MG63 (cell line): ENCODE measurements around the gene BICRAL. TPM values are rescaled to one million over a fixed set of nuclear protein-coding genes. Genes with fewer than 3 reads are reported as not detected.
"Not testable (repeated sequence)": the region's sequence is repeated elsewhere in the genome, so short reads cannot be mapped to it uniquely, and the experiment has no call there.

Experiments used
- DNase-seq: peaks from one replicate; pipeline ENCODE4 v3.0.0-alpha.2; 2020
- H3K27me3 ChIP-seq: fragments of 250-450 bp; sonication (Bioruptor Pico); 2 replicates; pipeline ENCODE4 v1.5.1; 2020; ENCODE audit warnings: mild to moderate bottlenecking, moderate library complexity
- H3K36me3 ChIP-seq: fragments of 250-450 bp; sonication (Bioruptor Pico); 2 replicates; pipeline ENCODE4 v1.5.1; 2020; ENCODE audit warnings: mild to moderate bottlenecking, moderate library complexity
- H3K4me3 ChIP-seq: fragments of 250-450 bp; sonication (Bioruptor Pico); 2 replicates; pipeline ENCODE4 v1.5.1; 2020; ENCODE audit warnings: mild to moderate bottlenecking, moderate library complexity
- H3K9me3 ChIP-seq: fragments of 250-450 bp; sonication (Bioruptor Pico); 2 replicates; pipeline ENCODE4 v1.5.1; 2020; ENCODE audit warnings: mild to moderate bottlenecking, moderate library complexity
- total RNA-seq: library from RNA; depleted of rRNA; stranded (reverse); fragments of >200 nt; shearing (Covaris generic); gene quantifications from 2 replicates; pipeline ENCODE4 v1.2.3, GENCODE V29; 2014; ENCODE audit warnings: low replicate concordance

The BICRAL gene
- total RNA-seq, 1 experiment from 2014 or later, result 0.40 TPM

- Histone ChIP-seq H3K36me3 (no peaks in the 10 kb centered on the region; the same call in none of the 2 replicates), H3K27me3 (no peaks in the 10 kb centered on the region), H3K4me3 (peak overlapping the region; percentile 74), H3K9me3 (no peaks in the 10 kb centered on the region)
- peak; percentile 86 for DNase-seq
Observed at GRCh38 chr6:42782689-42783176, 881 bp downstream of the BICRAL start.

GRCh38 chr6:42783177-42783875, 1.5 kb downstream of the BICRAL start:
- Histone ChIP-seq H3K4me3 (peak overlapping the region; percentile 74), H3K36me3 (no peaks in the 10 kb centered on the region; the same call in none of the 2 replicates), H3K27me3 (no peaks in the 10 kb centered on the region), H3K9me3 (no peaks in the 10 kb centered on the region)
- DNase-seq, result peak; percentile 53

DNA sequence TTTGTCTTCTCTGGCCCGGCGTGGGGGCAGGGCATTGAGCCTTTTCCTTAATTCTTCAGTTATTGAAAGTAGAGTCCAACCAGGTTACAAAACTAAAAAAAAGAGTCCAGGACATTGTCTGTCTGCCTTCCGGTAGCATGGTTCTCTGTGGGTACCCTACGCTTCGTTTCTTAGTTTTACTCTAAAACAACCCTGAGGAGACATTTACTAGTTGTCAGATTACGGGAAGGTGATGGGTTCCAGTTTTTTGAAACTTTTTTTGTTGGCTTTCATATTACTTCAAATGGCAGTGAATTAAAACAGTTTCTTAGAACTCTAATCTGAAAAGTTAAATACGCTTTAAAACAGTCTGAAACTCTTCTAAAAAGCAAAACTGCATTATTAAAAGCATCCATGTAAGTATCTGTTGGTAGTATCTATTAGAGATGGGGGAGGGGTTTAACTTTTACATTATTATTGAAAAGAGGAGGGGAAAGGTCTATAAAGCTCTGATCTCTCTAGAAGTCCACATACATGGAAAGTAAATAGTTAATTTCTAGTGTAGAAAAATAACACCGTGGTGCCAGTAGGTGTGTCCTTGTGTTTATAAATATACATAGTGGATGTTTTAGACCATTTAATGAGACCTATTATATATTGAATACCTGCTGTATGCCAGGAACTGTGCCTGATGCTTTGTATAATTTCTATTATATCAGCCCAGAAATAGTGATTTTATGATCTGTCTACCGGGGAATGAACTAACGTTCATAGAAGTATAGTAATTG, 2.2 kb downstream of the BICRAL start:
- DNase-seq, result no peak
- no peaks in the 10 kb centered on the region; the same call in none of the 2 replicates for H3K36me3 ChIP-seq
- no peaks in the 10 kb centered on the region for H3K9me3 ChIP-seq
- H3K4me3 ChIP-seq, result peak overlapping the region; percentile 74
- no peaks in the 10 kb centered on the region for H3K27me3 ChIP-seq

GRCh38 chr6:42784717-42785498, 3.1 kb downstream of the BICRAL start:
- Histone ChIP-seq H3K9me3 (no peaks in the 10 kb centered on the region), H3K36me3 (no peaks in the 10 kb centered on the region; the same call in none of the 2 replicates), H3K4me3 (peak overlapping the region; percentile 74), H3K27me3 (no peaks in the 10 kb centered on the region)
- no peak for DNase-seq

- H3K4me3 ChIP-seq, result no peak overlapping the region
- no peaks in the 10 kb centered on the region for H3K27me3 ChIP-seq
- no peaks in the 10 kb centered on the region; the same call in none of the 2 replicates for H3K36me3 ChIP-seq
- no peak for DNase-seq
- H3K9me3 ChIP-seq, result no peaks in the 10 kb centered on the region
Observed at GRCh38 chr6:42786525-42786985, 4.7 kb downstream of the BICRAL start.

GRCh38 chr6:42787063-42787472, 5.2 kb downstream of the BICRAL start:
- H3K27me3 ChIP-seq, result no peaks in the 10 kb centered on the region
- no peaks in the 10 kb centered on the region for H3K9me3 ChIP-seq
- no peak for DNase-seq
- H3K36me3 ChIP-seq, result no peaks in the 10 kb centered on the region; the same call in none of the 2 replicates
- H3K4me3 ChIP-seq, result no peak overlapping the region

DNA sequence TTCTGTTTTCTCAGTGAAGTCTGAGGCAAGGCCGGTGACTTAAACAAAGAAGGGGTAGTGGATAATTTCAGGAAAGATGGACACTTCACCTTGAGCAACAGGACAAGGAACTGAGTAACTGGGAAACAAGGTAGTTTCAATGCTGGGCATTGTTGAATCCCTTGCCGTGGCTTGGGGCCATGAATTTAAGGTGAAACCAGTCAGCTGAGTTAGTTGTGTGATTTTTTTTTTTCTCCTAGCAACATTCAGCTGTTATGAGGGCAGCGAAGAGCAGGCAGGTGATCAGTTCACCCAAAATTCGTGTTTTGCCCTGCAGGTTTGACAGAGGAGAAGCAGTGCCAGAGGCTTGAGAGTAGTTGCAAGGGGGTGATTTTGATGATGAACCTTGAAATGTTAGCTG, 6.8 kb downstream of the BICRAL start:
- Histone ChIP-seq H3K36me3 (no peaks in the 10 kb centered on the region; the same call in none of the 2 replicates), H3K9me3 (no peaks in the 10 kb centered on the region), H3K27me3 (no peaks in the 10 kb centered on the region), H3K4me3 (no peak overlapping the region)
- DNase-seq, result no peak

DNA sequence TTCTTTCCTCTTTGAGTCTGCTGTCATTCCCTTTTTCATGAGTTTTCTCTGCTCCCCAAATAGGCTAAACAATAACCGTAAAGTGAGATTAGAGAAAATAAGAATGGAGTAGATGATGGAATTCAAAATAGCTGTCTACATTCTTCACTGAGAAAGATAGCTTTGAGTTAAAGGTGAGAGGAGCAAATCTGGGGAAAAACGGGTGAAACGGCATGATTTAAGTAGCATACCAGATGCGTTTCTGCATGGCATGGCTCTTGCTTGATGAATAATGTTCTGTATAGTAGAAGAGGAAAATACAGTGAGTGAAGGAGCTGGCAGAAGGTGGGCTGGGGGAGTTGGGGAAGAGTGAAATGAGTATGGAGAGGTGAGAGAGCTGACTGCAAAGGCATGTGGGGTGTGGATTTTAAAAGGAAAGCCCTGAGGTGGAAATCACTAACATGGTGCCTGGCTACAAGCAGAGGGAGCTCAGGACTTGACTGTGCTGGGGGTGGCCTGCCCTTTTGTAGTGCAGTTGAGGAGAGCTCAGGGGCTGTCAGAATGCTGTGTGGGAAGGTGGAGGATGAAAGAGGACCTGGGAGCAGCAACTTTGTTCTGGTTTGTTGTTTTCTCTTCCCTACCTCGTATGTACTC, 8.8 kb downstream of the BICRAL start:
- Histone ChIP-seq H3K27me3 (no peaks in the 10 kb centered on the region), H3K4me3 (no peak overlapping the region), H3K9me3 (no peaks in the 10 kb centered on the region), H3K36me3 (no peaks in the 10 kb centered on the region)
- no peak for DNase-seq

GRCh38 chr6:42791706-42792320, 10.0 kb downstream of the BICRAL start:
- no peak for DNase-seq
- Histone ChIP-seq H3K36me3 (no peaks in the 10 kb centered on the region), H3K27me3 (no peaks in the 10 kb centered on the region), H3K4me3 (no peak overlapping the region), H3K9me3 (no peaks in the 10 kb centered on the region)

- no peaks in the 10 kb centered on the region for H3K9me3 ChIP-seq
Observed at GRCh38 chr6:42795651-42796050, 13.8 kb downstream of the BICRAL start.

GRCh38 chr6:42796171-42796570, 14.3 kb downstream of the BICRAL start:
- Histone ChIP-seq H3K27me3 (no peaks in the 10 kb centered on the region), H3K9me3 (no peaks in the 10 kb centered on the region), H3K36me3 (no peaks in the 10 kb centered on the region), H3K4me3 (no peak overlapping the region)
- no peak for DNase-seq

More at GRCh38 chr6:42795651-42796050, 13.8 kb downstream of the BICRAL start:
- Histone ChIP-seq H3K4me3 (no peak overlapping the region), H3K27me3 (no peaks in the 10 kb centered on the region), H3K36me3 (no peaks in the 10 kb centered on the region)
- DNase-seq, result no peak

- not testable (repeated sequence) for H3K36me3 ChIP-seq, H3K27me3 ChIP-seq, H3K4me3 ChIP-seq, DNase-seq, H3K9me3 ChIP-seq
Observed at GRCh38 chr6:42797696-42798095, 15.8 kb downstream of the BICRAL start.

DNA sequence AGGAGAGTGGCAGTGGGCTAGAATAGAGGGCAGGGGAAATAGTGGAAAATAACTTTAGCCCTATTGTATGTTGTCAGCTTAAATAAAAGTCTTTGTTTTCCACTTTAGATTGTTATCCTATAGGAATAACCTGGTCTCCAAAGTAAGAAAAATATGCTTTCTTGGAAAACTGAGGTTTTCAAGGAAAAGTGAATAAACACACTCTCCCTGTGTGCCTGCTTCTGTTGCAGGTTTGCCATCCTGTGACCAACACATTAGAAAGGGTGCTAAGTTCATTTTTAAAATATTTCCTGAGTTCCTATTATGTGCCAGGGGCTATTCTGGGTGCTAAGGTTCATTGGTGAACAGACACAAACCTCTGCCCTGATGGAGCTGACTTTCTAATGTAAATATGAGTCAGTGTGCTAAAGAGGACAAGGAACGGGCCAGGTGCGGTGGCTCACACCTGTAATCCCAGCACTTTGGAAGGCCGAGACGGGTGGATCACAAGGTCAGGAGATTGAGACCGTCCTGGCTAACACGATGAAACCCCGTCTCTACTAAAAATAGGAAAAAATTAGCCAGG, 23.5 kb downstream of the BICRAL start:
- no peaks in the 10 kb centered on the region for H3K9me3 ChIP-seq
- no peak for DNase-seq
- no peak overlapping the region for H3K4me3 ChIP-seq
- H3K36me3 ChIP-seq, result no peaks in the 10 kb centered on the region
- H3K27me3 ChIP-seq, result no peaks in the 10 kb centered on the region

DNA sequence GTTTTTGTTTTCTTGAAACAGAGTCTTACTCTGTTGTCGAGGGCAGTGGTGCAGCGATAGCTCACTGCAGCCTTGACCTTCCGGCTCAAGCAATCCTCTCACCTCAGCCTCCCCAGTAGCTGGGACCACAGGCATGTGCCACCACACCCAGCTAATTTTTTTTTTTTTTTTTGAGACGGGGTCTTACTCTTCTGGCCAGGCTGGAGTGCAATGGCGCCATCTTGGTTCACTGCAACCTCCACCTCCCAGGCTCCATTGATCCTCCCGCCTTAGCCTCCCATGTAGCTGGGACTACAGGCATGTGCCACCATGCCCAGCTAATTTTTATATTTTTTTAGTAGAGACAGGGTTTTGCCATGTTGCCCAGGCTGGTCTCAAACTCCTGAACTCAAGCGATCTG, 24.5 kb downstream of the BICRAL start:
- H3K4me3 ChIP-seq, H3K27me3 ChIP-seq, H3K9me3 ChIP-seq, DNase-seq, H3K36me3 ChIP-seq: not testable (repeated sequence)

DNA sequence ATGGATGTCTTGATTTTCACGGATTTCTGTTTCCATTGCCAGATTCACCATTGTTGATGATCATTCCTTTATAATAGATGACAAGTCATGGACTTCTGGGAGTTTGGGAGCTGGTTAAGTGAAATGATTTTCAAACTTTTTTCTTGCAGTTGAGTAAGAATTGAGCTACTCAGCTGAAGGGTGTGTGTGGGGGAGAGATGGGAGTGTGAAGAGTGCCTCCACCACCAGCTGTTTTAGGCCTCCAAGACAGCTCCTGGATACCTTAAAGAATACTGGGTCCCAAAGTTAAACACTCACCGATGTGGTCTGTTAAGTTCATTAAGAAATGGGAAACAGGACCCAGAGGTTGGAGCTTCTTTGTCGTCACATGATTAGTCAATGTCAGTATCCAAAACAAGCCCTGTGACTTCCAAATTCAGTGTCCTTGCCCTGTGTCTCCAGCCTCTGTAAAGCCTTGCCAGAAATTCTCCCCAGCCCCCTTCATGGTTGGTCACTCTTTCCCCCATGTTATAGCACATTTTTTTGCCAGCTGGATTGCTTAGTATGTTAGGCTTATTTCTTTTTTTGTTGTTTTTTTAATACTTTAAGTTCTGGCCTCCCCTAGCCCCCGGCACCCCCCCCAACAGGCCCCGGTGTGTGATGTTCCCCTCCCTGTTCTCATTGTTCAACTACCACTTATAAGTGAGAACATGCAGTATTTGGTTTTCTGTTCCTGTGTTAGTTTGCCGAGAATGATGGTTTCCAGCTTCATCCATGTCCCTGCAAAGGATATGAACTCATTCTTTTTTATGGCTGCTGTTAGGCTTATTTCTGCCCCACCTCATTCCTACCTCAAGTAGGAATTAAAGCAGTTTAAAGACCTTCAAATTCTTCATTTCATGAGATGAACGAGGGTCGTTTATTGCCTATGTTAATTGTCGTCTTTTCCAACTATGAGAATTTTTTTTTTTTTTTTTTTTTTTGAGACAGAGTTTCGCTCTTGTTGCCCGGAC, 26.9 kb downstream of the BICRAL start:
- H3K27me3 ChIP-seq, result no peaks in the 10 kb centered on the region
- no peak overlapping the region for H3K4me3 ChIP-seq
- H3K36me3 ChIP-seq, result no peaks in the 10 kb centered on the region
- H3K9me3 ChIP-seq, result no peaks in the 10 kb centered on the region
- no peak for DNase-seq
